WTC11 (cell line): Measurements from ENCODE around the gene RIPOR3. TPM values are rescaled to one million over a fixed set of nuclear protein-coding genes. Genes with fewer than 3 reads are reported as not detected.
A peak's percentile ranks its signal among the peaks of the same experiment; 100 is the strongest.

Experiments used
- ATAC-seq: fragments of 200-7000 bp; cut with Tn5 transposase; 2 replicates; pipeline ENCODE4 v1.10.0; 2021; ENCODE audit warnings: mild to moderate bottlenecking, moderate library complexity
- CTCF ChIA-PET: fragments of 300-600 bp; sonication (Branson Sonifier 250); formaldehyde crosslinking; loops from one replicate; lab custom pipeline; 2021; ENCODE audit warnings: antibody characterized with exemption; lab: Charles Lee
- POLR2A ChIA-PET: fragments of 350-600 bp; sonication (Branson Sonifier 250); formaldehyde crosslinking; loops from one replicate; lab custom pipeline; 2021; ENCODE audit warnings: antibody characterized with exemption; lab: Charles Lee
- DNase-seq: peaks from one replicate; pipeline ENCODE4 v3.0.0; 2021; ENCODE audit warnings: low spot score
- H3K27ac Mint-ChIP-seq: 2 replicates; pipeline ENCODE4 v1.8.0; 2021; ENCODE audit warnings: mixed read lengths
- H3K27me3 Mint-ChIP-seq: 2 replicates; pipeline ENCODE4 v1.8.0; 2021; ENCODE audit warnings: low read depth, mild to moderate bottlenecking, moderate library complexity, mixed read lengths
- H3K36me3 Mint-ChIP-seq: 2 replicates; pipeline ENCODE4 v1.8.0; 2021; ENCODE audit warnings: mixed read lengths
- H3K4me1 Mint-ChIP-seq: 2 replicates; pipeline ENCODE4 v1.8.0; 2022; ENCODE audit warnings: mixed read lengths
- H3K4me3 Mint-ChIP-seq: 2 replicates; pipeline ENCODE4 v1.8.0; 2021; ENCODE audit warnings: mild to moderate bottlenecking, moderate library complexity, mixed read lengths
- H3K9me3 Mint-ChIP-seq: 2 replicates; pipeline ENCODE4 v1.8.0; 2021; ENCODE audit warnings: mixed read lengths
- AFF4 ChIP-seq: sonication (generic); formaldehyde crosslinking; IDR thresholded peaks from 2 replicates; pipeline ENCODE4 v1.8.1; 2023; ENCODE audit warnings: mild to moderate bottlenecking, missing genetic modification reagents, borderline replicate concordance
- AR ChIP-seq: fragments of 250-450 bp; sonication (Bioruptor Pico); IDR thresholded peaks from 2 replicates; pipeline ENCODE4 v1.9.0; 2021; ENCODE audit warnings: mild to moderate bottlenecking
- ATF1 ChIP-seq: sonication (generic); formaldehyde crosslinking; IDR thresholded peaks from 2 replicates; pipeline ENCODE4 v1.8.1; 2023; ENCODE audit warnings: mild to moderate bottlenecking, moderate library complexity, missing genetic modification reagents
- CREM ChIP-seq: sonication (generic); formaldehyde crosslinking; IDR thresholded peaks from 2 replicates; pipeline ENCODE4 v1.8.1; 2022; ENCODE audit warnings: mild to moderate bottlenecking, missing genetic modification reagents, moderate library complexity
- E2F1 ChIP-seq: sonication (generic); formaldehyde crosslinking; IDR thresholded peaks from 2 replicates; pipeline ENCODE4 v1.8.0; 2022; ENCODE audit warnings: mild to moderate bottlenecking, missing genetic modification reagents
- E2F4 ChIP-seq: sonication (generic); formaldehyde crosslinking; IDR thresholded peaks from 2 replicates; pipeline ENCODE4 v1.8.1; 2022; ENCODE audit warnings: low read depth, mild to moderate bottlenecking, moderate library complexity, missing genetic modification reagents, borderline replicate concordance
- ETV6 ChIP-seq: sonication (generic); formaldehyde crosslinking; IDR thresholded peaks from 2 replicates; pipeline ENCODE4 v1.8.1; 2022; ENCODE audit warnings: mild to moderate bottlenecking, missing genetic modification reagents
- FOXK1 ChIP-seq: sonication (generic); formaldehyde crosslinking; IDR thresholded peaks from 2 replicates; pipeline ENCODE4 v1.8.0; 2022; ENCODE audit warnings: mild to moderate bottlenecking, moderate library complexity, missing genetic modification reagents
- FOXP4 ChIP-seq: sonication (generic); formaldehyde crosslinking; IDR thresholded peaks from 2 replicates; pipeline ENCODE4 v1.8.0; 2022; ENCODE audit warnings: mild to moderate bottlenecking, missing genetic modification reagents
- HMGA2 ChIP-seq: fragments of 250-450 bp; sonication (Bioruptor Pico); IDR thresholded peaks from 2 replicates; pipeline ENCODE4 v1.4.0; 2021; ENCODE audit warnings: mild to moderate bottlenecking, moderate library complexity
- MAX ChIP-seq: sonication (generic); formaldehyde crosslinking; IDR thresholded peaks from 2 replicates; pipeline ENCODE4 v1.8.0; 2022; ENCODE audit warnings: mild to moderate bottlenecking, missing genetic modification reagents
- NFATC4 ChIP-seq: fragments of 250-450 bp; sonication (Bioruptor Pico); IDR thresholded peaks from 2 replicates; pipeline ENCODE4 v1.9.0; 2021; ENCODE audit warnings: mild to moderate bottlenecking
- NFE2L1 ChIP-seq: sonication (generic); formaldehyde crosslinking; IDR thresholded peaks from 2 replicates; pipeline ENCODE4 v1.8.1; 2023; ENCODE audit warnings: missing genetic modification reagents
- NR2C2 ChIP-seq: sonication (generic); formaldehyde crosslinking; IDR thresholded peaks from 2 replicates; pipeline ENCODE4 v1.8.0; 2022; ENCODE audit warnings: mild to moderate bottlenecking, missing genetic modification reagents
- PRRX2 ChIP-seq: fragments of 250-450 bp; sonication (Bioruptor Pico); IDR thresholded peaks from 2 replicates; pipeline ENCODE4 v1.8.0; 2021; ENCODE audit warnings: mild to moderate bottlenecking
- SMAD4 ChIP-seq: sonication (generic); formaldehyde crosslinking; IDR thresholded peaks from 2 replicates; pipeline ENCODE4 v1.8.0; 2022; ENCODE audit warnings: mild to moderate bottlenecking, missing genetic modification reagents
- SP1 ChIP-seq: sonication (generic); formaldehyde crosslinking; conservative IDR thresholded peaks from 2 replicates; pipeline ENCODE4 v1.8.1; 2022; ENCODE audit warnings: missing genetic modification reagents
- TCF7 ChIP-seq: sonication (generic); formaldehyde crosslinking; IDR thresholded peaks from 2 replicates; pipeline ENCODE4 v1.8.0; 2022; ENCODE audit warnings: mild to moderate bottlenecking, low read depth, missing genetic modification reagents, moderate library complexity
- TEAD4 ChIP-seq: sonication (generic); formaldehyde crosslinking; IDR thresholded peaks from 2 replicates; pipeline ENCODE4 v1.8.0; 2022; ENCODE audit warnings: mild to moderate bottlenecking, missing genetic modification reagents
- ZNF121 ChIP-seq: sonication (generic); formaldehyde crosslinking; IDR thresholded peaks from 2 replicates; pipeline ENCODE4 v1.8.0; 2023; ENCODE audit warnings: missing genetic modification reagents
- ZNF232 ChIP-seq: sonication (generic); formaldehyde crosslinking; IDR thresholded peaks from 2 replicates; pipeline ENCODE4 v1.8.0; 2022; ENCODE audit warnings: mild to moderate bottlenecking, missing genetic modification reagents
- ZNF317 ChIP-seq: sonication (generic); formaldehyde crosslinking; IDR thresholded peaks from 2 replicates; pipeline ENCODE4 v1.8.1; 2023; ENCODE audit warnings: low read depth, mild to moderate bottlenecking, moderate library complexity, missing genetic modification reagents, borderline replicate concordance
- ZNF396 ChIP-seq: fragments of 250-450 bp; sonication (Bioruptor Pico); IDR thresholded peaks from 2 replicates; pipeline ENCODE4 v1.8.0; 2021; ENCODE audit warnings: mild to moderate bottlenecking, moderate library complexity, borderline replicate concordance
- total RNA-seq: library from RNA; stranded (reverse); gene quantifications from 3 replicates; pipeline ENCODE4 v1.2.3, GENCODE V29; 2021

Gene RIPOR3
- total RNA-seq, 1 experiment from 2014 or later: 6.5 TPM

- H3K4me1 Mint-ChIP-seq: peaks cover 13% of the 10 kb centered on the region
- no peak for ATAC-seq
- H3K9me3 Mint-ChIP-seq: no peaks in the 10 kb centered on the region
- no peaks in the 10 kb centered on the region for H3K36me3 Mint-ChIP-seq
- DNase-seq: no peak
- H3K27ac Mint-ChIP-seq: no peak overlapping the region
- CTCF ChIA-PET: interaction anchor here (0.5 to 3.4 kb wide), 4 partner anchors 24 to 95 kb away, joined by 3 to 25 read pairs (median 4); no protein-coding TSS in a partner anchor
- H3K27me3 Mint-ChIP-seq: no peaks in the 10 kb centered on the region
- POLR2A ChIA-PET: interaction anchor here (0.6 kb wide), 1 partner anchor 238 kb away, joined by 3 read pairs; no protein-coding TSS in a partner anchor
- TF ChIP-seq MAX (no peak), FOXP4 (CRISPR knock-in tag) (no peak), ZNF121 (CRISPR knock-in tag) (no peak), TCF7 (CRISPR knock-in tag) (no peak), ZNF232 (CRISPR knock-in tag) (no peak), SP1 (CRISPR knock-in tag) (no peak), NR2C2 (CRISPR knock-in tag) (no peak), TEAD4 (CRISPR knock-in tag) (no peak), ETV6 (CRISPR knock-in tag) (no peak), PRRX2 (no peak), AFF4 (no peak), SMAD4 (CRISPR knock-in tag) (no peak), CREM (CRISPR knock-in tag) (no peak), FOXK1 (no peak), ZNF396 (CRISPR knock-in tag) (no peak)
- H3K4me3 Mint-ChIP-seq: no peak overlapping the region
Observed at GRCh38 chr20:50720582-50720981, 29.2 kb upstream of the RIPOR3 start.

- POLR2A ChIA-PET: interaction anchor here (0.6 kb wide), 1 partner anchor 239 kb away, joined by 3 read pairs; no protein-coding TSS in a partner anchor
Observed at GRCh38 chr20:50720026-50720425, 28.7 kb upstream of the RIPOR3 start.

GRCh38 chr20:50719328-50719727 lies 28.0 kb upstream of the RIPOR3 start:
- CTCF ChIA-PET: interaction anchor here (1.1 to 3.4 kb wide), 7 partner anchors 10 to 83 kb away, joined by 3 to 27 read pairs (median 9); partner anchors contain the start of gene RIPOR3
- no peak for ATAC-seq
- Mint-ChIP-seq H3K27me3 (no peaks in the 10 kb centered on the region), H3K4me1 (peaks cover 13% of the 10 kb centered on the region), H3K36me3 (no peaks in the 10 kb centered on the region), H3K4me3 (no peak overlapping the region), H3K9me3 (no peaks in the 10 kb centered on the region), H3K27ac (no peak overlapping the region)
- no peak for DNase-seq
- POLR2A ChIA-PET: no interaction called here
- TF ChIP-seq AR (CRISPR knock-in tag) (no peak), ZNF232 (CRISPR knock-in tag) (no peak), HMGA2 (CRISPR knock-in tag) (no peak), NFATC4 (no peak), E2F4 (no peak), E2F1 (CRISPR knock-in tag) (no peak), NFE2L1 (CRISPR knock-in tag) (no peak), ZNF317 (CRISPR knock-in tag) (no peak)

More at GRCh38 chr20:50720026-50720425, 28.7 kb upstream of the RIPOR3 start:
- CTCF ChIA-PET: interaction anchor here (3.4 kb wide), 1 partner anchor 84 kb away, joined by 25 read pairs; no protein-coding TSS in a partner anchor
- H3K4me1 Mint-ChIP-seq: peaks cover 13% of the 10 kb centered on the region
- H3K36me3 Mint-ChIP-seq: no peaks in the 10 kb centered on the region
- no peak for DNase-seq
- no peaks in the 10 kb centered on the region for H3K9me3 Mint-ChIP-seq
- H3K27ac Mint-ChIP-seq: peak overlapping the region; percentile 36; the same call in 1 of the 2 replicates
- TF ChIP-seq ZNF121 (CRISPR knock-in tag): peak; percentile 7; the same call in 1 of the 2 replicates
- no peak for TF ChIP-seq ATF1 (CRISPR knock-in tag)
- no peak overlapping the region for H3K4me3 Mint-ChIP-seq
- H3K27me3 Mint-ChIP-seq: no peaks in the 10 kb centered on the region
- no peak for ATAC-seq
